ENCODE measurements around the gene PATZ1. TPM values are rescaled to one million over a fixed set of nuclear protein-coding genes. Genes with fewer than 3 reads are reported as not detected.
A peak's percentile ranks its signal among the peaks of the same experiment; 100 is the strongest.

The PATZ1 gene
- total RNA-seq, 1 experiment from 2014 or later = 120 TPM

GRCh38 chr22:31284281-31285155 lies 61.6 kb downstream of the PATZ1 start:
- Histone ChIP-seq H3K9me3 (ENCODE audit: control insufficient read depth, low read depth, low read length) (no peaks in the 10 kb centered on the region), H3K27me3 (ENCODE audit: insufficient read depth, low read length) (no peaks in the 10 kb centered on the region; the same call in 1 of the 2 replicates), H4K5ac (ENCODE audit: insufficient read length, low read depth, low read length) (no peak overlapping the region), H4K20me1 (ENCODE audit: control insufficient read depth, insufficient read depth, insufficient read length) (no peaks in the 10 kb centered on the region), H4K91ac (ENCODE audit: insufficient read length, low read depth, low read length) (no peak overlapping the region), H3K9ac (ENCODE audit: extremely low read depth, insufficient read length, low read length) (no peak overlapping the region), H2AK5ac (ENCODE audit: insufficient read length, low read length) (no peak overlapping the region), H2BK12ac (ENCODE audit: insufficient read length, low read depth, low read length) (no peak overlapping the region), H3K23ac (ENCODE audit: insufficient read length, low read depth, low read length) (no peak overlapping the region), H3K4ac (ENCODE audit: low read depth, low read length) (no peak overlapping the region), H2BK5ac (ENCODE audit: insufficient read length, low read length) (no peak overlapping the region), H3K4me1 (ENCODE audit: insufficient read depth, low read length) (no peaks in the 10 kb centered on the region), H3K27ac (ENCODE audit: insufficient read length, low read depth, low read length) (no peak overlapping the region), H2BK20ac (ENCODE audit: low read depth, low read length, poor library complexity, severe bottlenecking) (no peak overlapping the region), H3K56ac (ENCODE audit: insufficient read length, low read depth, low read length) (no peak overlapping the region), H2BK15ac (ENCODE audit: low read depth, low read length) (no peak overlapping the region), H4K8ac (replicated peaks; ENCODE audit: insufficient read length, low read depth, low read length) (no peak overlapping the region), H3T11ph (ENCODE audit: low read length) (no peak overlapping the region), H3K14ac (ENCODE audit: insufficient read depth, low read length) (no peak overlapping the region; the same call in 1 of the 2 replicates), H2BK120ac (ENCODE audit: low read depth, low read length, poor library complexity, severe bottlenecking) (no peak overlapping the region), H3K18ac (ENCODE audit: insufficient read length, low read depth, low read length) (no peak overlapping the region), H2AFZ (ENCODE audit: low read length) (no peak overlapping the region), H3K23me2 (ENCODE audit: insufficient read length, low read depth, low read length, poor library complexity, severe bottlenecking) (no peaks in the 10 kb centered on the region), H3K79me2 (ENCODE audit: insufficient read depth, low read length) (no peaks in the 10 kb centered on the region), H3K79me1 (ENCODE audit: insufficient read depth, low read depth, low read length, poor library complexity, severe bottlenecking) (no peaks in the 10 kb centered on the region), H3K4me2 (ENCODE audit: insufficient read depth, insufficient read length, low read length) (no peak overlapping the region)
- Mint-ChIP-seq H3K27ac (peak overlapping the region in 1 of 3 experiments; percentile 63; a peak in 3 of 7 replicates), H3K4me3 (no peak overlapping the region), H3K4me1 (peaks cover 10 to 18% of the 10 kb centered on the region in 2 experiments), H3K27me3 (ENCODE audit: low read depth) (peaks cover 11% of the 10 kb centered on the region), H3K9me3 (no peaks in the 10 kb centered on the region), H3K36me3 (ENCODE audit: insufficient read depth in 1 of 3, low read depth in 3 of 3) (peaks cover 0 to 10% (median 0%) of the 10 kb centered on the region in 3 experiments; a peak in 3 of 7 replicates)
- no peak for DNase-seq
- no peak for TF ChIP-seq CTCF (conservative IDR thresholded peaks at IDR 0.05)
- WGBS (ENCODE audit: extremely low coverage, insufficient read length, low lambda C conversion rate) = no CpG with 5 or more reads among the region's 3 CpGs
